HG02763 (cell line): ENCODE data around the gene TEX22.

ENCODE experiments used
- ATAC-seq: cut with Tn5 transposase; IDR thresholded peaks from one replicate; pipeline ENCODE4 v1.9.1; 2021; ENCODE audit warnings: mild to moderate bottlenecking, moderate library complexity; ENCODE audit not compliant: unreplicated experiment

TEX22 gene

DNA sequence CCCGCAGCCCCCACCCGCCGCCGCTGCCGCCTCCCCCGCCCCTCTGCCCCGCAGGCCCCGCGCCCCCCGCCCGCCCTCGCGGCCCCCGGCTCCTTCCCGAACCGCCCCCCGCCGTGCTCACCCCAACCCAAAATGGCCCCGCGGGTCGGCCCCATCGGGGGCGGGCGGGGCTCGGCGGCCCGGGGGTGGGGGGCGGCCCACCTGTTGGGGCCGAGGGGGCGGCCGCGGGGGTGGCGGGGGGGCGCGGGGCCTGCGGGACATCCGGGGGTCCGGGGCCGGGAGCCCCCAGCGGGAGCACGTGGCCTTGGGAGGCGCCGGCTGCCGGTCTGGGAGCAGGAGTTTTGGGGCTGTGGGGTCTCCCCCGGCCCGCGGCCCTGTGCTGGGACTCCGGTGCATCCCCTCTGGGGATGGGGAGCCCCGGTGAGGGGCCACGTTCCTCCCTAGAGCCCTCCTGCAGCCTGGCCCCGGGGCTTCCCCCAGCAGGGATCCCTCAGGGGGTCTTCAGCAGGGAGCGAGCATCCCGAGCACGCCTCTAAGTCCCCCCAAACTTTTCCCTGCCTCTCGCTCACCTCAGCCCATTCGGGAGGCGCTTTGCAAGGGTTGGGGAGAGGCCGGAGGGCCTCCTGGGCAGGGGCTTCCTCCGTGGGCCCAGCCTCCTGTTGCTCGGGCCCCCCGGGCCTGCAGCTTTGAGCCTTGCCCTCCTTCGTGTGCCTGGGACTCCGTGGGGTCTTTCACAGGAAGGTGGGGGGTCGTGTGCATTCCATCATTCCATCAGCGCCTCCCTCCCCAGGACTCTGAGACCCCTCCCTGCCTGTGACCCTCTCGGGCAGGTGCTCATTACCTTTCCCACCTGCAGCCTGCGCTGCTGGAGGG is 22.0 kb downstream of the TEX22 start:
- no peak for ATAC-seq

DNA sequence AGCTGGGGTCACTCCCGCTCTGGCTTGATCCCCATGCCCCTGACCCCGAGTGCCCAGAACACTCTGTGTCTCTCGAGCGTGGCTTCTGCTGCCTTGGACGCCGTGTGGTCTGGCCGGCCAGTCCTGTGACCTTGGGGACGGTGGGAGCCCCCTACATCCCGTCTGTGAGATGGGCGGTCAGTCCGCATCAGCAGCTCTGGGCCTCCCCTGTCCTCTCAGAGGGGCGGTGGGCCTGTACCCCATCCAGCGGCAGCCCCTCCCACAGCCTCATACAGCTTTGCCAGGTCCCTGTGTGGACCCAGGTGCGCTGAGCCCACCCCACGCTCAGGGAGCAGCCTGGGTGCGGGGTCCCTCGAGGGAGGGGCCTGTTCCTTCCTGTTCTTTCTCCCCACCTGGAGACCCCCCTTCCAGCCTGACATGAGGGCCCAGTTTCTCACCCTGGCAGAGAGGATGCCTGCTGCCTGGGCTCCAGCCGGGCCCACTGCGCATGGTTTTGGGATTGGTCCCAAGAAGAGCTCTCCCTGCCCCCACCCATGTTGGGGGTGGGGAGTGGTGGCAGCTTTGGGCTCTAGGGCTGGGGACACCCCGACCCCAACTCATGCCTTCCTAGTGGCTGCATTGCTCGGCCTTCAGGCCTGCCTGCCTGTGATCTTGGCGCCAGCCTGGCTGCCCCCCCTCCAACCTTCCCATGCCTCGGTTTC is 22.8 kb downstream of the TEX22 start:
- no peak for ATAC-seq

DNA sequence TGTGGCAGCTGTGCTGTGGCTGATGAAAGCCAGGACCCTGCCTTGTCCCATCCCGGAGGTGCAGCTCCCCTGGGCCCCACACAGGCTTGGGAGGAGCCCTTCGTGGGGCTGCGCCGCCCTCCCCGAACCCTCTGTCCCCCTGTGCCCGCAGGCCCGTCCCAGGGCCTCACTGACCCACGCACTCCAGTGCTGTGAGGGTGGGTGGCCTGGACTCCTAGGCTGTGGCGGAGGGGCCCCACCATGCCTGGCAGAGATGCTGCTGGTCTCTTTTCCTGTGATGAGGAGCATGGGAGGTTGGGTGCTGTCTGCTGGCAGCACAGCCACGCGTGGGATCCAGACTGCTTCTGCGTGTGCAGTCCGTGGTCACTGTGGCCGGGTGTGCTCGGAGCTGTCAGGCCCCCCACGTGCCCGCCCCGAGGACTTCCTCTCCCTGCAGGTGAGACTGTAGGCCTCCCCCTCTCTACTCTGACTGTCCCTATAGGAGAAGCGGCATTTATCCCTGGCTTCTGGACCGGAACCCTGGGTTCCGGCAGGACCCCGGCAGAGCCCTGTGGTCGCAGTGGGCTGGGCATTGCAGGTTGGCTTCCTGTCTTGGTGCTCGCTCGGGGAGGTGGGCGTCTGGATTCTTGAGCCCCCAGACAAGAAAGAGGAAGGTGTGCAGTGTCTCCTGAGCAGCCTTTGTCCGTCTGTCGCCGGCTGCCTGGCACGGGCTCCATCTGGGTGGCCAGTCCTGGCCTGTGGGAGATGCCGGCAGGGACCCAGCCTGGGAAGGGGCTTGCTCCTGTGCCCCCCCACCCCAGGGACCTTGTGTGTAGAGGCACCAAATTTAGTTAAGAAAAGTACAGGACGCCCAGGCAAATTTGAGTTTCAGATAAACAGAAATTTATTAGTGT is 23.6 kb downstream of the TEX22 start:
- no peak for ATAC-seq

DNA sequence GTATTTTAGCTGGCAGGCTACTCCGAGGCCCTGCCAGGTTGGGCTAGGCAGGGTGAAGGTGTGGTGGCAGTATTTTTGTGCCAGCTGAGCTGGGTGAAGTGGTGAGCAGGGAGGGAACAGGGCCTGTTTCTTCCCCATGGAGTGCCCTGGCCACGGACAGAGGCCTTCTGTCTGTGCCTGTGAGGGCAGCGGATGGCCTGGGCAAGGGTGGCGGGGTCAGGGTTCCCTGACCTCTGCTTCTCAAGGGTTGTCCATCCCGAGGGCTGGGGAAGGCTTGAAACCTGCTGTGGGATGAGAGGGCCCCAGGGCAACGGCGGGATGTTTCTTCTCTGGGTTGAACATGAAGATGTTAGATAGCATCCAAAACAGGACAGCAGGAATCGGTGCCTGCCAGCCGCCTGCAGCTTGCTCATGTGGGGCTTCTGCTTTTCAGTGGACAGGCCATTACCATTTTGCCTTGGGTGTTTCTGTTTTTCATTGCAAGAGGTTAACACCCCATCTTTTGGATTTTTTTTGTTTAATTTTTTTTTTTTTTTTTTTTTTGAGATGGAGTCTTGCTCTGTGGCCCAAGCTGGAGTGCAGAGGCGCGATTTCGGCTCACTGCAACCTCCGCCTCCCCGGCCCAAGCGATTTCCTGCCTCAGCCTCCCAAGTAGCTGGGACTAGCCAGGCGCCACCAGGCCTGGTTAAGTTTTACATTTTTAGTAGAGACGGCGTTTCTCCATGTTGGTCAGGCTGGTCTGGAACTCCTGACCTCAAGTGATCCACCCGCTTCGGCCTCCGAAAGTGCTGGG is 24.6 kb downstream of the TEX22 start:
- no peak for ATAC-seq

DNA sequence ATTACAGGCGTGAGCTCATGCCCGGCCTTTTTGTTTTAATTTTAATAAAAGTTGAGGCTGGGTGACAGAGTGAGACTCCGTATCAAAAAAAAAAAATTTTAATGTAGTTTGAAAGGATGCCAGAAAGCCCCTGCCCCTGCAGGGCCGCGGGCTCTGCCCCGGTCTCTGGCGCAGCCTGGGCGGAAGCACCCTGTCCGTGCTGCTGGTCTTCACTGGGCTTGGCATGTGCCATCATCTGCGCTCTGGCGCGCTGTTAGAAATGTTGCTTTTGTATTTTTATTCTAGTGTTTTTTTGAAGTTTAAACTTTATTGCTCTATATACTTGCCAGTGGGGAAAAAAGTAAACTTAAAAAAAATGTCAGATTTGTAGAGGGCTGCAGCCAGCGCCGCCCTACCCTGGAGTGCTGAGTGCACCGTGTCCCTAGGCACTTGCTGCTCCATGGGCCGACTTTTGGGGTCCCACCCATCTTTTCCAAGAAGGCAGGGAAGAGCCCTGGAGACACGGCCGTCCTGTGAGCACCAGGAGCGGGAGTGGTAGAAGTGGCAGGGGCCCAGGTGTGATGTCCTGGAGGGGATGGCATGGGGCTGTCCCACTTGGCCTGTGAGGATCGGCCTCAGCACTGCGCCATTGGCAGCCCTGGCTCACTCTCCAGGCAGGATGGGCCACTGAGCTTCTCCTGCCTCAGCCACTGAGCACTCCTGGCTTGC is 25.3 kb downstream of the TEX22 start:
- no peak for ATAC-seq

DNA sequence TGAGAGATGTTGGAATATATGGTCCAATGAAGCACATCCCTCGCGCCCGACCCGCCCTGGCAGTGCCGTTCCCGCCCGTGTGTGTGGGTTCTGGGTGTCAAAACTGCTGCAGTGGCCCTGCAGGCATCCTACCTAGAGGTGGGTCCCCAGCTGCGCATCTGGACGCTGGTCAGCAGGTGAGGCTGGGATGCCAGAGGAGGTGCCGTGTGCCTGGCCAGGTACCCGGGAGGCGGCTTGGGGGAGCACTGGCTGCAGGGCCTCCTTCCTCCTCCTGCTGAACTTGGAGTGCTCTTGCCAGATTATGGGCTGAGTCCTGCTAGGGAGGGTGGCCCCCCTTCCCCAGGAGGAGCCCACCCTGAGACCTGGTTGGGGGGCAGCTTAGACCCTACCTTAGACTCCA is 26.5 kb downstream of the TEX22 start:
- no peak for ATAC-seq

DNA sequence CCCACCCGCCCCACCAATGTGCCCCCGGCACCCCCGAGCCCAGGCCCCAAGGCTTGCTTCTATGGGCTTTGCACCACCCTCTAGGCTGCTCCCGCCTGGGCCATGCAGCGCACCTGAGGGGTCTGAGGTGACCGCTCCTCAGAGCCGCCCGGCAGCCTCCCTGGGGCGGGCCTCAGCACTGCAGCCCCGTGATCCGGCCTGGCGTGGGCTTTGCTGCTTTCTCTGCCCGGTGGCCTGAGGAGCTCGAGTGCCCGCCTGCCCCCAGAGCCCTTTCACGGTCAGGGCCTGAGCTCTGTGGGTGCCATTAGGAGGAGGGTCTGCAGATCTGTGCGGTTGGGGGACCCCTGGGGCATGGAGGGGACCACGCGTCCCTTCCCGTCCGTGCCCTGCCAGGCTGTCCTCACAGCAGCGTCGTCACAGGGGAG is 27.5 kb downstream of the TEX22 start:
- ATAC-seq = no peak

DNA sequence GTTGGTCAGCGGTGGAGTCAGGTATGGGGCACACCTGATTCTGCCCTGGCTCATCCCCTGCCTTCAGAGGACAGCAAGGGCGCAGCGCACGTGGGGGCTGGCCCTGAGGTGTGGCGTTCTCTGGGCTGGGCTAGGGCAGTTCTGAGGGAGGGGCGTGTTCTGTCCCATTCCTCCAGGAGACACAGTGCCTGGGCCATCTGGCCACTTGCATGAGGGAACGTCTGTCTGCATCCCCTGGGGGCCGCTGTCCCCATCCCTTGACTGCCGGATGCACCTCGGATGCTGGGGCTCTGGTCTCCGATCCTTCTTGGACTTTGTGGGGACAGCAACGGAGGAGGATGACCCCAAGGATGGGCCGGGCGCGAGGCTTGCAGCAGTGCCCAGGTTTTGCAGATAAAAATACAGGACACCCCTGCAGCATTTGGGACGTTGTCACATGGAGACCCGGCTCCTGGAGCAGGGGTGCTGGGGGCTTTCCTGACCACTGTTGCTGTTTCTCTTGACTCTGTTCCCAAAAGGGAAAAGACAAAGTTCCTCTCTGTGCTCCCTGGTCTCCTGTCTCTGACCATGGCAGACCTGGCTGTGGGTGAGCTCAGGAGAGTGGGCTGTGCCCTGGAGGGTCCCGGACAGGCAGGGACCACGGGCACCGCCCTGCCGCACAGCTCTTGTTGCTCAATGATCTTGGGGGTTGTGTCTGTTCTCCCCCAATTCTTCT is 28.2 kb downstream of the TEX22 start:
- no peak for ATAC-seq

DNA sequence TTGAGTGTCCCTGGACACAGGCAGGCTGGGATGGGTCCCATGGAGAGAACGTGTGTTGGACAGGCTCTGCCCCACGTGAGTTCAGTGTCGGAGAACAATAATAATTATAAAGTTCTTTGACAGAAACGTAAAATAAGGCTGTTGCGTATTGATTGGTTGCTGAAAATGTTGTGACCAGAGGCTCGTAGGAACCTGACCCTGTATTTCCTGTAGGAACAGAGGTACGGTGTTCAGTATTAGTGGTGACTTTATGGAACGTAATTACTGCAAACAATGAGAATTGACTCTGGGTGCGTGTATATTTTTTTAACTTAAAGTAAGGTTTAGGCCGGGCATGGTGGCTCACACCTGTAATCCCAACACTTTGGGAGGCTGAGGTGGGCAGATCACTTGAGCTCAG is 29.1 kb downstream of the TEX22 start:
- ATAC-seq = no peak

DNA sequence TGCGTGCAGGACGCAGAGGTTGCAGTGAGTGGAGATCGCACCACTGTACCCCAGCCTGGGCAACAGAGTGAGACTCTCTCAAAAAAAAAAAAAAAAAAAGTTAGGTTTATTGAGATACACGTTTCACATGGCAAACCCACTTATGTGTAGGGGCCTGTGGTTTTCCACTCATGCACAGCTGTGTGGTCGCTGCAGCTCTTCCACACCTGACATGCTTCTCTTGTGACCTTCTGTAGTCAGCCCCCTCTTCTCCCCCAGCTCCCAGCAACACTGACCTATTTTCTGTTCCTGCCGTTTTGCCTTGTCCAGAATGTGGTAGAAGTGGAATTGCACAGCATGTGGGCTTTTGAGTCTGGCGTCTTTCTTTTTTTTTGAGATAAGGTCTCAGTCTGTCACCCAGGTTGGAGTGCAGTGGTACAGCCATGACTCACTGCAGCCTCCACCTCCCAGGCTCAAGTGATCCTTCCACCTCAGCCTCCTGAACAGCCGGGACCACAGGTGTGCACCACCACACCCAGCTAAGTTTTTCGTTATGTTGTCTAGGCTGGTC is 29.7 kb downstream of the TEX22 start:
- no peak for ATAC-seq

DNA sequence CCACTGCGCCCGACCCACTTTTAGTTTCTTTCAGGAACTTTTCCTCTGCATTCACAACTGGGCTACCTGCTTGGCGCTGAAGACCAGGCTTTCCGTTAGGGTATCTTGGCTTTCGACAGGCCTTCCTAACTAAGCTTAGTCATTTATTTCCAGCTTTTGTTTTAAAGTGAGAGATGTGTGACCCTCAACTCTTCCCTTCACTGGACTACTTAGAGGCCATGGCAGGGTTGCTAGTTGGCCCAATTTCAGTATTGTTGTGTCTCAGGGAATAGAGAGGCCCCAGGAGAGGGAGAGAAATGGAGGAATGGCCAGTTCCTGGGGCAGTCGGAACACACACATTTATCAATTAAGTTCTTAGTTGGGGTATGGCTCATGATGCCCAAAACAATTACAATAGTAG is 31.7 kb downstream of the TEX22 start:
- no peak for ATAC-seq

DNA sequence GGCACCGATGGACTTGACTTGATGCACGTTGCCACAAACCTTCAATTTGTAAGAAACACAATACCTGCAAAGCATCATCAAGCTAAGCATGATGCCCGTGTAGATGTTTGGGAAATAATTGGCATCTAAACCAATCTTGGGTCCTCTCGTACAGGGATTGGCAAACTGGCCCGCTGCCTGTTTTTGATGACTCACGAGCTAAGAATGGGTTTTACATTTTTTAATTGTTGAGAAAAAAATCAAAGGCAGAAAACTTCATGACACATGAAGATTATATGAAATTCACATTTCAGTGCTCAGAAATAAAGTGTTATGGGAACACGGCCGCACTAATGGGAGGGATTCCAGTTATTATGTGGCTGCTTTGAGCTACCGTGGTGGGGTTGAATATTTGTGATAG is 32.2 kb downstream of the TEX22 start:
- ATAC-seq = no peak

DNA sequence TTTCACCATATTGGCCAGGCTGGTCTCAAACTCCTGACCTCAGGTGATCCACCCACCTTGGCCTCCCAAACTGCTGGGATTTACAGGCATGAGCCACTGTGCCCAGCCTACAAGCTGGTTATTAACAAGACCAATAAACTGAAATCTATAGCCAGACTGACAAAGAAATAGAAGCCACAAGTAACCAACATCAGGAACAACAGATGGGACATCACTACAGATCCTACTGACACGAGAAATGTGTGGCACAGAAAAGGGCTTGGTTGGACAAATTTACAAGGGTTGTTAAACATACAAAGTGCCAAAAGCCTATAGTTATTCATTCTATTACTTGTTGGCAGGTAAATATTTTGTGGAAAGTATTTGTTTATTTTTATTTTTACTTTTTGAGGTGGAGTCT is 32.9 kb downstream of the TEX22 start:
- ATAC-seq = no peak

DNA sequence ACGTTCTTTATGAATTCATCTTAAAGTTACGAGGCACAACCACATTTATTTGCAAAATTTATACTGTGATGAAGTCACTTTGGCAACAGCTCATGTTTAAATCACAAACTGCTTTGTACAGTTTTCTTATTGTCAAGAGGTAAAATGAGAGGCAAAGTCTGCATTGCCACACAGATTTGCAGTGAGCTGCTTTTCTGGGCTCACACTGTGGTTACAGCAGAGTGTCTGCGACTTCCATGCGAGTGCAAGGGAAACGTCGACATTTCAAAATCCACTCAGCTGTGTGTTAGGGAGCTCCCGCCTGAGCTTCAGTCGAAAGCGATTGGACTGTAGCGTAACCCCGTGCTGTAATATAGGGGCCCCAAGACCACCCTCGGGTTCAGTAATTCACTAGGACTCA is 34.3 kb downstream of the TEX22 start:
- no peak for ATAC-seq

DNA sequence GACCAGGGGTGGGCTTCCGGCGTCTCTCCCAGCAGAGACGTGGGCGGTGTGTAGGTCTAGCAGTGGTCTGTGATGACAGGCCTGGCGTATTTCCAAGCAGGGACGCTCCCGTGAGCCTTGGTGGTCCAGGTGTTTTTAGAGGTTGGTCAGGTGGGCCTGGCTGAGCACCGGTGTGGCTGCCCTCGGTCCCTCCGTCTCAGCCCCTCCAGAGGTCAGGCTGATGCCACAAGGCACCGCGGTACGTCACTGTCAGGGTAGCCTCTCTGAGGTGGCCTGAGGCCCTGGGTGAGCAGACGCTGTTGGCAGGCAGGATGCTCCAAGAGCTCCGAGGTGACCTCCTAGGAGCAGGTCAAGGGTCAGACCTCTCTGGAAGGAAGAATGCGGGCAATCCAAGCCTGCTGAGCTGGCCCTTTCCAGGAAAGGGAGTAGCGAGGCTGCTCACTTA is 34.8 kb downstream of the TEX22 start:
- no peak for ATAC-seq

DNA sequence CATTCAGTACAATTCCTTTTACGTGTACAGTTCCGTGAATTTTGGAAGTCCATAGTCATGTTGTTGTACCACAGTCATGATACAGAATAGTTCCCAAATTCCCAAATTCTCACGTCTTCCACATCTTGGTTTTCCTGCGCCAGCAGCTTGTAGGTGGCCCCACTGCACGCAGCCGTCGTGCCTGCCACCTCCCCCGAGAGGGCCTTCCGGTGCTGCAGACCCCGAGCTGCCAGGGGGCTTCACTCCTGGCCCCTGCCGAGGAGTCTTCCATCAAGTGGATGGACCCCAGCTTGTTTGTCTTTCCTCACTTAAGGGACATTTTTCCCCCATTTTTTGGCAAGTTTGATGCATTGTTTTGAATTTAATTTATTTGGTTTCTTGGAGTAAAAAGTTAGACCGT is 38.1 kb downstream of the TEX22 start:
- no peak for ATAC-seq

DNA sequence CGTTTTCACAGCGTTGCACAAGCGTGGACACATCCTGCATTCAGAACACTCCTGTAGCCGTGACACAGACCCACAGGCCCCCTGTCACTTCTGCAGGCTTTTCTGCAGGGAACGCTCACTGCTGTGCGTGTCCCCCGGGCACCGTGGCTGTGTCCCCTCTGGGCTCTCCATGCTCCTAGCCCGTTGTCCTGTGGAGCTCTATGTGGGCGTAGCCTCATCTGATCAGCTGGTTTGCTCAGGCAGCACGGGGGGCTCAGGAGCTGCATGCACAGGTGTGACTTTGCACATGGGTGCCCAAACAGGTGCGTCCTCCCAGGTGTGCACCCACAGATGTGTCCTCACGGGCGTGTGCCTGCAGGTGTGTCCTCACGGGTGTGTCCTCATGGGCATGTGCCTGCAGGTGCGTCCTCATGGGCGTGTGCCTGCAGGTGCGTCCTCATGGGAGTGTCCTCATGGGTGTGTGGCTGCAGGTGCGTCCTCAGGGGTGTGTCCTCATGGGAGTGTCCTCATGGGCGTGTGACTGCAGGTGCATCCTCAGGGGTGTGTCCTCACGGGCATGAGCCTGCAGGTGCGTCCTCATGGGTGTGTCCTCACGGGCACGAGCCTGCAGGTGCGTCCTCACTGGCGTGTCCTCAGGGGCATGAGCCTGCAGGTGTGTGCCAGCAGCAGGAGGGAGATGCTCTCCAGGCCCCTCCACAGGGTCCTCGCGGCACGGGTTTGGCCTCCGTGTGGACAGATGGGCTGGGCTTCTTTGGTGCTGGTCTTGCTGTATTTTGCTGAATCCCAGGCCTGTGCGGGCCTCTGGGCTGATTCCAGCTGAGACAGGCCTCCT is 38.8 kb downstream of the TEX22 start:
- no peak for ATAC-seq
